Kasumi-1 (cell line): ENCODE data around the gene PKMYT1.

ENCODE experiments used
- DNase-seq, 2 experiments: peaks; one replicate each; lab custom pipeline; 2025; lab: John Stamatoyannopoulos, UW

The PKMYT1 gene

DNA sequence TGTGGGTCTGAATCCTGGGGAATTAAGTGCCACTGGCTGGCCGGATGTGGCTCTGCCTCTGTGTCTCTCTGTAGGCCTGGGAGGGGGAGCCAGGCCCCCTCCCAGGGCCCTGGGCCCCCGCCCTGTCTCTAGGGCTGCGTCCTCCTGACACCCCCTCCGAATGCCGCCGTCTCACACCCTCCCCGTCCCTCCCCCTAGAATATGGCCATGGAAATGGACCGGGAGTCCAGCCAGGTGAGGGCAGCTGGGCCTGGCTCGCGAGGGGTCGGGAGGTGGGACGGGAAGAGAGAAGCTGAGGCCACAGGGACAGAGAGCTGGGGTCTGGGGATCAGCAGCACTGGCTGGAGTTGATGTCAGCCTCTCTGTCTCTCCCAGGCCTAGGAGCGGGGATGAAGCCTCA is 16.1 kb upstream of the PKMYT1 start:
- DNase-seq, result no peak

DNA sequence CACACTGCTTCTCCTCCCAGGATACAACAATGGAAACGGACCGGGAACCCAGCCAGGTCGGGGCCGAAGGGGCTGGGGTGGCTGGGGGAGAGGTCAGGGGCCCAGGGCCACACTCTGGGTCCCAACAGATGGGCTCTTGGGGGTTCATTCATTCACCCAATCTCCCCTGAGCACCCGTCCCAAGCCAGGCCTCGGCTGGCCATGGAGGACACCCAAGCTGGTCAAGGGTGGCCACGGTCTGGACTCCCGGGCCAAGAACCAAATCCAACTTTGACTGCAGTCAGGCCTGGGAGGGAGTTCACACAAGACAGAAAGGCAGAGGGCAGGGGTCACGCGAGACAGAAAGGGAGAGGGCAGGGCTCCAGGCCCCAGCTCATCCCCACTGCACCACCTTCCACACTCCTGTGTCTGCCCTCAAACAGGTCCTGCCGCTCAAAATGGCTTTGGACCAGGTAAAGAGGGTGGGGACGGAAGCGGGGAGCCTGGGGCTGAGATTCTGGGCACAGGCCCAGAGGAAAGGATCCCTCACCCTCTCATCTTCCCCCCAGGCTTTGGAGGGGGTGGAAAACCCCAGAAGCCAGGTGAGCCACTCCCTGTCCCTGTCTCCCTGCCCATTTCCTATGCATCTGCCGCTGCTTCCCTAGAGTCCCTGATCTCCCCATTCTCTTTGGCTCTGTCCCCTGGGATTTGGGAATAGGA is 12.3 kb upstream of the PKMYT1 start:
- DNase-seq, result no peak

DNA sequence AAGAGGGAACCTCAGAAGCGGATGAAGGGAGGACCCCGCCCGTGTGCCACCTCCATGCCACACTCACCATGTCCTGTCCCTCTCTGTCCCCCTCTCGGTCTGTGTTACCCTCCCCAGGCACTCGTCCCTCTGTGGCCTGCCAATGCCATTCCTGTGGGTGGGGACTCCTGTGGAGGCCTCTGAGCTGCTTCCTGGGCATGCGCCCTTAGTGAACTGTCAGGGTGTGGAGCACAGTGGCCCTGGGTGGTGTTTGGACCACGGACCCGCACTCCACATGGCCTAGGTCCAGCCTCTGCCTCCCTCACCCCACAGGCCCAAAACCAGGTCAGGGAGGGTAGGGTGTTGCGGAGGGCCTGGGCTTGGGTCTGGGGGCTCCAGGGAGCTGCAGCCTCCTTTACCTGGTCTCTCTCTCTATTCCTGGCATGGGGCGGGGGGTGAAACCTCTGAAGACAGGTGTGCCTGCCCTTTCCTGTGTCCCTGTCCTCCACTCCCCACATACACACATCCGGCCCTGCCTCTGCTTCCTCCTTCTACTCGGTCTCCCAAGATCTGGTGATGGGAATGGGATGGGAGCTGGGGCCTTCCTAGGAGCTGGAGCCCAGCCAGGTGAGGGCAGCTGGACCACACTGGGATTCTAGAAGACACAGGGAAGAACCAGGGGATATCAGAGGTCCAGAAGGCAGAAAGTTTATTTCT is 11.5 kb upstream of the PKMYT1 start:
- no peak for DNase-seq

DNA sequence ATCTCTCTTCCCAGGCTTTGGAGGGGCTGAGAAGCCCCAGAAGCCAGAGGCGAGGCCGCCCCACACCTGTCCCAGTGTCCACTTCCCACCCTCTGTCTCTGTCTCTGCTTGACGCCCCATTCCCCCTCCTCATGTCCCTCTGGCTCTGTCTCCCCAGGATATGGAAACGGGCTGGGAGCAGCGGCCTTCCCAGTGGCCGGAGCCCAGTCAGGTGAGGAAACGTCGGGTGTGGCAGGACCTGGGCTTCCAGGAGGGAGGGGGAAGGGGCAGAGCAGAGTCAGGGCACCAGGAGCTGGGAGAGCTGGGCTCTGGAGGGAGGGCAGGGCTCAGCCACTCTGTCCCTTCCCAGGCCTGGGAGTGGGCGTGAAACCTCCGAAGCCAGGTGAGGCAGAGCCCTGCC is 10.6 kb upstream of the PKMYT1 start:
- DNase-seq, result no peak

DNA sequence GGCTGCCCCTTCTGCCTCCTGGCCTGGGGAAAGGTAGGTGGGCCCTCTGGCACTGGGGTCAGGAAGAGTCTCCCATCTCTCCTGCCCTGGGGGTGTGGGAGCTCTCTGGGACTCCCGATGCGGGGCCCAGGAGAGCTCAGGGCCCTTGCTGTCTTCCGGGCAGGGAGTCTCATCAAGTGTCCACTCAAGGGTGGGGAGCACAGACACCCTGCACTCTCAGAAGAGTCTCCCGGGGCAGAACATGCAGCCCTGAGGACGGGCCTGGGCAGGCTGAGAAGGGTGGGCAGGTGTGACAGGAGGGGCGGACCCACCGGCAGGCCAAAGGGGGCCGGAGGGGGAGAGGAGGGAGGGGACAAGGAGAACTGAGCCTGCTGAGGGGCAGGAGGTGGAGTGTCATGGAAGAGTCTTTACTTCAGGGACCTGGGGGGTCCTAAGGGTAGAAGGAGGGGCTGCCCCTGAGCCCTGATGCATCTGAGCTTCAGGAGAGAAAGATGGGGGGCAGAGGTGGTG is 8.4 kb upstream of the PKMYT1 start:
- no peak for DNase-seq

GRCh38 chr16:2987833-2988232 is 7.6 kb upstream of the PKMYT1 start:
- DNase-seq, result no peak

GRCh38 chr16:2987286-2987685 is 7.0 kb upstream of the PKMYT1 start:
- DNase-seq, result no peak

- no peak for DNase-seq
Observed at GRCh38 chr16:2986623-2987188, 6.5 kb upstream of the PKMYT1 start.

DNA sequence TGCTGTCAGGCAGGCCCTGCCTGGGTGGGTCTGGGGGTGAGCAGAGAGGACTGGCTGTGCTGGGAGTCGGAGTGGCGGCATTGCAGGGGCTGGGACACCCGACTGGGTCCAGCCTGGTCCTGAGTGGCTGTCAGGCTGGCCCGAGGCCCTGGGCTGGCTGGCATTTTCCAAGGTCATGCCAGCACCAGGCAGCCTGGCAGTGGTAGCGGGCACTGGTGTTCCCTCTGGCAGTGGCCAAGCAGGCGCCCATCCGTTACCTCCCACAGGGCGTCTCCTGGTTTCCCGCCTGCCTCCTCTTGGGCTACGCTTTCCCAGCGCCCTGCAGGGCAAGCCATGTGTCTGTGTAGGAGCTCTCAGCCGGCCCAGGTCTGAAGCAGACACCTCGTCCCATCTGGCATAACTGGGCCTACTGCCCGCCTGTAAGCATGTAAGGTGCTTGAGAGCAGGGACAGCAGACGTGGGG is 5.7 kb upstream of the PKMYT1 start:
- no peak for DNase-seq

- no peak for DNase-seq
Observed at GRCh38 chr16:2985462-2985861, 5.2 kb upstream of the PKMYT1 start.

DNA sequence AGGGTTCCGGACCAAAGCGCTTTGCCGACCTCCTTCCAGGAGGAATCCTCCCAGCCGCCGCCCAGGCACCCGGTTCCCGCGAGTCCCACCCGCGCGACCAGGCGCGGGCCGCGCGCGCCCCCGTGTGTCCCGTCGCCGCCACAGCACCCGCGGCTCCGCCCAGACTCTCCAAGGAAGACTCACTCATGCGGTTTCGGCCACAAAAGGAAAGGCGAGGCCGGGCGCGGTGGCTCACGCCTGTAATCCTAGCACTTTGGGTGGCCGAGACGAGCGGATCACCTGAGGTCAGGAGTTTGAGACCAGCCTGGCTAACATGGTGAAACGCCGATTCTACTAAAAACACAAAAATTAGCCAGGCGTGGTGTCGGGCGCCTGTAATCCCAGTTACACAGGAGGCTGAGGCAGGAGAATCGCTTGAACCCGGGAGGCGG is 3.5 kb upstream of the PKMYT1 start:
- peak; percentile 20 to 31 for DNase-seq

- DNase-seq, result no peak
Observed at GRCh38 chr16:2982402-2982801, 2.2 kb upstream of the PKMYT1 start.

DNA sequence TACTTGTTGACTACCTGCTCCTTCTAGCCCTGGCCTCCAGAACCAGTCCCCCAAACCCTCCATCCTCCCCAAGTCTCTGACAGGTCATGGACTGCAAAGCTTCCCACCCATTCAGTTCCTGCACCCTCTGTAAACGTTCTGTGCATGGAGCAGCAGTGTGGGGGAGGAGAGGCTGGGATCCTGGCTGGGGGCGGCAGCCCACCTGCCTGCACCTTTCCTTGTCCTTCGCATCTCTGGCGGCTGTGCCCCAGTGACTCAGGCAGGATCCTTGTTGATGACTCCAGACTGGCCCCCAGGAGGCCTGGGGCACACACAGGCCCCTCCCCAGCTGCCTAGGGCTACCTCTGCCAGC is 1.6 kb upstream of the PKMYT1 start:
- no peak for DNase-seq

GRCh38 chr16:2981177-2981898 is 1.1 kb upstream of the PKMYT1 start:
- no peak for DNase-seq

- DNase-seq, result no peak
Observed at GRCh38 chr16:2979669-2980226, 498 bp downstream of the PKMYT1 start.

GRCh38 chr16:2977440-2977839 is 2.8 kb downstream of the PKMYT1 start:
- DNase-seq, result no peak

DNA sequence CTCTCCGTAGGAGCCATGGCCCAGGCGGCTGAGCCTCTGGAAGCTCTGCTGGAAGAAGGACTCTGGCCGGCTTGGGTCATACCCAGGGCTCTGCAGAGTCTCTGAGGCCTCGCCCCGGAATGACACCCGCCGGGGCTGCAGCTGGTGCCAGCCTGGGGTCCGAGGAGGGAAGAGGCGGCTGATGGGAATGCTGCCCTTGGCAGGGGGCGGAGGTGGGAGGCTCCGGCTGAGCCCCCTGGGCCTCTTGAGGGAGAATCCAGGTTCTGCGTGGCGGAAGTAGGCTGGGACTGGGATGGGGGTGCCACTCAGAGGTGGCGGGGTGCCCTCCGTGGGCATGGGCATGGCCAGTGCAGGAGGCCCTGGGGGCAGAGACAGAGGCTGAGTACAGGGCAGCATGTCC is 3.6 kb downstream of the PKMYT1 start:
- DNase-seq, result no peak

- no peak for DNase-seq
Observed at GRCh38 chr16:2976201-2976600, 4.0 kb downstream of the PKMYT1 start.

DNA sequence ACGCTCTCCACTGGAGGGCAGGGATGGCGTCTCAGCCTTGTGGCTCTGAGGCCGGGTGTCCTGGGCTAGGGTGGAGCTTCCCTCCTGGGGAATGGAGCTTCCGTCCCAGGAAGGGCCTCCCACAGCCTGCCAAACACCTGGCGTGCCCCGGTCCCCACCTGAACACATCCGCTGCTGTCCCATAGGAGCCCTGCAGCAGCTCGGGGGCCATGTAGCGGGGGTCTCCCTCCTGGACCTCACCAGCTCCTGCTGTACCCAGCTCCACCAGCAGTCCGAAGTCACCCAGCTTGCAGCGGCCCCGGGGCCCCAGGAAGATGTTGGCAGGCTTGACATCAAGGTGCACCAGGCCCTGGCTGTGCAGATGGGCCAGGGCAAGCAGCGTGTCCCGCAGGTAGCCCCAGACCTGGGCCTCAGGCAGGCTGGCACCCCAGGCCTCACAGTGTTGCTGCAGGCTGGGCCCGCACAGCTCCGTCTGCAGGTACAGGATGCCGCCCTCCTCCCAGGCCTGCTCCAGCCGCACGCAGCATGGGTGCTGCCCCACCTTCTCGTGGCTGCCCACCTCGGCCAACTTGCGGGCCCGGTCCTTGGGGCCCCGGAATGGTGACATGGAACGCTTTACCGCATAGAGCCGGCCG is 5.0 kb downstream of the PKMYT1 start:
- no peak for DNase-seq

GRCh38 chr16:2974319-2975056 is 5.8 kb downstream of the PKMYT1 start:
- no peak for DNase-seq
